ENCODE results near the gene SLC24A4.

Gene SLC24A4

DNA sequence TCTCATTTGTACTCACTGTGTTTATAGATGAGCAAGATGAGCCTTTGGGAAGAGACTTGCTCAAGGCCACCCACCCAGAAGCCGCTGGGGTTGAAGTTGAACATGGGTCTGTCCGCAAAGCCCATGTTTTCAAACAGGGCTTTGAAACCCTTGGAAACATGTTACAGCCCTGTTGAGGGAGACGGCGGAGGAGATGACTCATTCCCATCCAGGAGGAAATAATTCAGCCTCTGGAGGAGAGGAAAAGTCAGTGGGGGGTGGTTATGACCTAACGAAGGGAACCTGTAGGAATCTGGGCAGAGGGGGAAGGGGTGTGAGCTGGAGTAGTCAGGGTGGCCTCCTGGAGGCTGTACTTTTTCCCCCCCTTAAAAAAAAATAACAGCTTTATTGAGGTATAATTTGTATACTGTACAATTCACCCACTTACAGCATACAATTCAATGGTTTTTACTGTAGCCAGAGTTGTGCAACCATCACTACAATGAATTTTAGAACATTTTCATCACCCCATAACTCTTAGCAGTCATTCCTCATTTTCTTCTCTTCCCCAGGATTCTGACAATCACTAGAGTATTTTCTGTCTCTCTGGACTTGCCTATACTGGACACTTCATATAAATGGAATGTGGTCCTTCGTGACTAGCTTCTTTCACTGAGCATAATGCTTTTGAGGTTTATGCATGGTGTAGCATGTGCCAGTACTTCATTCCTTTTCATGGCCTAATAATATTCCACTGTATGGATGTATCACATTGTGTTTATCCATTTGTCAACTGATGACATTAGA lies 188.7 kb downstream of the SLC24A4 start:
- peak overlapping the region; percentile 99 for H3K27ac ChIP-seq
- DNase-seq (ENCODE audit: low read depth, low spot score) = peak; percentile 75

GRCh38 chr14:92512807-92513203 lies 189.8 kb downstream of the SLC24A4 start:
- no peak for DNase-seq (ENCODE audit: low read depth, low spot score)

DNA sequence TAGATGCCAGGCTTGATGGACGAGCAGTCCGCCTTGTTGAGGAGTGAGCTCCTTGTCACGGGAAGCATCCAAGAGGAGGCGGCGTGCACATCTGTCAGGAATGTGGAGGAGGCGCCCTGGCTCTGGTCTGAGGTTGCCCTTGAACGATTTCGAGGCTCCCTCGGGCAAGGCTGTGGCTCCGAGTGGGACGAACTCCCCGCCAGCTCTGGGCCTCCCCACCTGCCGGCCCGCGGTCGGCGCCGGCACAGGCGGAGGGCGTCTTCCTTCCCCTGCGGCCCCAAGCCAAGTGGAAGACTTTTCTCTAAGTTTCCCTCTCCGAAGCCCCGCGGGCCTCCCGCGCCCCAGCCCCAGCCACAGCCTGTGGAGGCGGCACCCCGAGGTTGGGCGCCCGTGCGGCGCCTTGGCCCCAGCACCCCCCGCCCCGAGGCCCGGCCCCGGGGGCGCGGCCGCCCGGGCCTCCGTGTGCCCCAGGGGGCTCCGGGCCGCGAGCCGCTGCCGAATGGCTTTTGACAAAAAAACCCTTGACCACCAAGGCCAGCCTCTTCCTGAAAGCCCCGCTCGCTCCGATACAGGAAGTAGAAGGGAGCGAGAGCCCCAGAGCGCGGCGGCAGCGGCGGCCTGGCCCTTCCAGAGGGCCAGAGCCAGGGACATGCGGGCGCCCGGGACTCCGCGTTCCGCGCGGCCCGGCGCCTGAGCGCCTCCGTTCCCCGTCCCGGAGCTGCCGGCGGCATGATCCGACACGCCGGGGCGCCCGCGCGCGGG lies 190.4 kb downstream of the SLC24A4 start, which contains the start of gene RIN3:
TSS of gene RIN3 (plus strand) at position 578 of the 762 bp plus-strand sequence. CDS start at position 730, 152 bp downstream.
- peak within 1 kb of the TSS; percentile 99 for H3K27ac ChIP-seq
- DNase-seq (ENCODE audit: low read depth, low spot score) = no peak

More at GRCh38 chr14:92512807-92513203, 189.8 kb downstream of the SLC24A4 start:
- peak overlapping the region; percentile 99 for H3K27ac ChIP-seq

GRCh38 chr14:92513966-92514843 lies 191.2 kb downstream of the SLC24A4 start:
- H3K27ac ChIP-seq = peak overlapping the region; percentile 99
- DNase-seq (ENCODE audit: low read depth, low spot score) = no peak

DNA sequence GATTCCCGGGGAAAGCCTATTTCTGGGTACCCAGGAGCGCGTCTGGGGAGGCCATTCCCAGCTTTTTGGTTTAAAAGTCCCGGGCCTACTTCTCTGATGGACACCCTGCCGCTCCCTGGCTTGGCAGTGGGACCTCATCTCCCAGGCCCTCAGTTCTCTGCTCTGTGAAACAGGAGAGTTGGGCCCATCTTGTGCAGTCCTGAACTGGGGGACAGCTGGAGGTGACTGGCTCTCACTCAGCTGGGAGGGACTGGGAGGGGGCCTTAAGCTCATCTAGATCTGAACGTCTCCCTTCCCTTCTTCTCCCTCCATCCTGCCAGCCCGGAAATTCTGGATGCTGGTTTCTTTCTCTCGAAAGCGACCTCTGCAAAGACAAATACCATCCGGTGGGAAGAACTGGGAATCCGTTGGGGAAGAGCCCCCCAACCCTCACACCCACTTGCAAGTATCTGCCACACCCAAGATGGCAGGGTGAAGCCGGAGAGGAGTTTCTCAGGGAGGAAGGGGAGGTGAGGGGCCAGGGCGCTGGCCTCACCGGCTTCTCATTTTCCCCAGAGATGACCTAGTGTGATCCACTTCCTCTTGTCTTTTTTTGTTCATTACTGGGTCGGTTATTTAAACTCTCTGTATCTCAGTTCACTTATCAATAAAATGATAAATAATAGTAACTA lies 192.0 kb downstream of the SLC24A4 start:
- no peak for DNase-seq (ENCODE audit: low read depth, low spot score)
- H3K27ac ChIP-seq = no peak overlapping the region

DNA sequence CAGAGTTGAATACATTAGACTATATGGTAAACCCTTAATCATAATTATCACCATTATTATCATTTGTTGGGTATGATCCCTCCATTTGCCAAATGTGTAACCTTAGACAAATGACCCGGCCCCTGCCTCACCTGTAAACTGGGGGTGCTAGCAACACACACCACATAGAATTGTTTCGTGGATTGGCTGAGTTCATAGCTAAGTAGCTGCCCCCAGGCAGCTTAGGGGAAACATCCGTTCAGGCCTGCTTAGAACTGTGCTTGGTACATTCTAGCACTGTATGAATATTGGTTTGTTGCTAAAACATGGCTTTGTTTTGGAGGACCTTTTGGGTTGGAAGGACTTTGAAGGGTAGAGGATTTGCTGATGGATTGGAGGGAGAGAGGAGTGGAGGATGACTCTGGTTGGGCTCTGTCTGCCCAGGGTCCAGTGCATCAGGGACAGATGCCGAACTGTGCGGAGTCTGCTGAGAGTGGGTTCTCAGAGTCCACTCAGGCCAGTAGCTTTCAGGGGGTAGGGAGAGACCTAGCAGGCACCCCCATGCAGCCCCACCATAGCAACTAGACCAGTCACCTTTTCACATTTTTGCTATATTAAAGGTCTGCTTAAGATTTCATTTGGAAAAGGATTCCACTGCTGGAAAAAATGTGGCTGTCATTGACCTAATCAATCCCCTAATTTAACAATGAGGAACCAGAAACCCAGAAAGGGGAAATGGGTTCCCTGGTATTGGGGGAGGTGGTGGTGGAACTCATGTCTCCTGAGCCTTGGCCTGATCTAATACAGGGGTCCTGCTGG lies 192.8 kb downstream of the SLC24A4 start:
- no peak overlapping the region for H3K27ac ChIP-seq
- DNase-seq (ENCODE audit: low read depth, low spot score) = no peak

- DNase-seq (ENCODE audit: low read depth, low spot score) = no peak
- no peak overlapping the region for H3K27ac ChIP-seq
These were observed 193.5 kb downstream of the SLC24A4 start for GRCh38 chr14:92516344-92516965.

DNA sequence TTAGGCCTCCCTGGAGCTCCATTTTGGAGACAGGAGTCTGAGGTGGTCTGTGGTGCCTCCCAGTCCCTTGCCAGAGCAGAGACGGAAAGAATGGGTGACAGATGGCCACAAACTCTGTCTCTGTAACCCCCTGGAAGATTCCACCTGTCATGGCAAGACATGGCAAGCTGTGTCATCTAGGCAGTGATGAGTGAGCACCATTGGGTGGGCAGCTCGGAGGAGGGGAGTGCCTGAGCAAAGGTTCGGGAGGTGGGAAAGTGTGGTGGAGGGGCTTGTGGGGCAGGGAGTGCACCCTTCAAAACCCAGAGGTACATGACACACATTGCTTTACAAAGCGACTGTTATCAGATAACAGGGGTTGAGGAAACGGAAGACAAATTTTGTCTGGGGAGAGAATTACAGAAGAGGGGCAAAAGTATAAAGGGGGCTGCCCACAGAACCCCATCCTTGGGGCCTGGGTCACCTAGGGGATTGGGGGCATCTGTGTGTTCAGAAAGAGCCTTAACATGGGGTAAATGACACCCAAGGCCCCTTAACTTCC lies 194.1 kb downstream of the SLC24A4 start:
- H3K27ac ChIP-seq = no peak overlapping the region
- DNase-seq (ENCODE audit: low read depth, low spot score) = no peak

DNA sequence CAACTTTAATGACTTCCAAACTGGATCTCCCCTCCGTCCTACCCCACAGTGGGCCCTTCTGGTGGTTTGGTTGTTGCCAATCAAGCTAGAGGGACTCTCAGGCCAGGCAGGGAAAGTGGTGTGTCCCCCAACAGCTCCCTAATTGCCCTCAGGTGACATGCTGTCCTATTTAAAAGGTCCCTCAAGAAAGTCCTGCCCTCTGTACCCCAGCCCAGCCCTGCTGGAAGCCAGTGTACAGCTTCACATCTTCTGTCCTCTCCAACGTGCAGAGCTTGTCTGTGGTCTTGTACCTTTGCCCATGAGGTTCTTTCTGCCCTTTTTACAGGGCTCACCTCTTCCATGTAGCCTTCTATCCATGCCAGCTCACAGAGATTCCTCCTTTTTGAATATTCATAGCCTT lies 194.8 kb downstream of the SLC24A4 start:
- no peak overlapping the region for H3K27ac ChIP-seq
- DNase-seq (ENCODE audit: low read depth, low spot score) = no peak

GRCh38 chr14:92519246-92520101 lies 196.5 kb downstream of the SLC24A4 start:
- H3K27ac ChIP-seq = no peak overlapping the region
- DNase-seq (ENCODE audit: low read depth, low spot score) = no peak

- H3K27ac ChIP-seq = no peak overlapping the region
- DNase-seq (ENCODE audit: low read depth, low spot score) = no peak
These were observed 197.4 kb downstream of the SLC24A4 start for GRCh38 chr14:92520102-92521057.

GRCh38 chr14:92521058-92521415 lies 198.1 kb downstream of the SLC24A4 start:
- DNase-seq (ENCODE audit: low read depth, low spot score) = no peak
- H3K27ac ChIP-seq = no peak overlapping the region

GRCh38 chr14:92523752-92524151 lies 200.8 kb downstream of the SLC24A4 start:
- DNase-seq (ENCODE audit: low read depth, low spot score) = no peak
- no peak overlapping the region for H3K27ac ChIP-seq

GRCh38 chr14:92524602-92525185 lies 201.7 kb downstream of the SLC24A4 start:
- no peak overlapping the region for H3K27ac ChIP-seq
- DNase-seq (ENCODE audit: low read depth, low spot score) = no peak

DNA sequence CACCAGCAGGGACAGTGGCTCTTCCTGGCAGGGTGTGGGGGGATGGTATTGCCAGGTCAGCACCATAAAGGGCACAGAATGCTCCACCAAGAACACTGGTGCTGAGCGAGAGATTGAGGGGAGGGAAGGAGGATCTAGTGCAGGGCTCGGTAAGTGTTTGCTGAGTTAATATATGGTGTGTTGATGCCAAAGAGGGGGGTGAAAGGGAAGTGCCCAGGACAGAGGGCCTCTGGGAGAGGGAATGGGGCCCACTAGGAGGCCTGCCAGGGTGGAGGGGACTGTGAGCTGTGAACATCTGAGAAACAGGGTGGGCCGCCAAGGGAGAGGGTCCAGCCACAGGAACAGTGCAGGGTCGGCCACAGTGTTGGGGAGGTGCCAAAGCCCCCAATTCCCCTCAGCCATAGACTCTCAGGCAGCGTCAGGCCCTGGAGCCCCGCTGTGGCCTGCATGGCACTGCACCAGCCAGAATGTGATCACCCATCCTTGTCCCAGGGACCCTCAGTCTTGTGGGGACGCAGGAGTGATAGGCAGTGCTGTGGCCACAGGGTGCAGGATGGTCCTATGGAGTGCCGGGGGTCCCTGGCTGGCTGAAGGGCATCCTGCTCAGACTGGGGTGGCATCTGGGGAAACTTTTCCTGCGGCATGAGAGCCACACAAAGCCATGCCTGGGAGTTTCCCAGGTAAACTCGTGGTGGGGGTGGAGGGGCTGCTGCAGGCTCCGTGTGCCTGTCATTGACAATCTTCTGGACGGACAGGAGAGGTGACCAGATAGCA lies 202.5 kb downstream of the SLC24A4 start:
- no peak overlapping the region for H3K27ac ChIP-seq

More for the DNA sequence above, 202.5 kb downstream of the SLC24A4 start:
- DNase-seq (ENCODE audit: low read depth, low spot score) = no peak
